OCI-LY3 (cell line): ENCODE results near the gene NLRC5.
A peak's percentile ranks its signal among the peaks of the same experiment; 100 is the strongest.

Experiments used
- H2AFZ ChIP-seq: fragments of 200-600, 300-600 bp; shearing (Covaris generic); 2 replicates; pipeline ENCODE4 v1.6.0; 2014; ENCODE audit warnings: antibody characterized with exemption, low read depth, low read length
- H3K27ac ChIP-seq: fragments of 200-600, 300-600 bp; sonication (generic); 2 replicates; pipeline ENCODE4 v1.5.1; 2014; ENCODE audit warnings: mild to moderate bottlenecking, low read length, moderate library complexity, mixed read lengths
- H3K27me3 ChIP-seq: fragments of 200-600, 300-600 bp; sonication (generic); 2 replicates; pipeline ENCODE4 v1.6.1; 2014; ENCODE audit warnings: low read depth, low read length, mixed read lengths
- H3K36me3 ChIP-seq: fragments of 200-600, 300-600 bp; sonication (generic); replicated peaks from 2 replicates; pipeline ENCODE3; 2014; ENCODE audit warnings: low read depth, low read length, mixed read lengths
- H3K4me1 ChIP-seq: fragments of 300-600, 200-600 bp; sonication (generic); 2 replicates; pipeline ENCODE4 v1.6.1; 2014; ENCODE audit warnings: low read length, mixed read lengths
- H3K4me2 ChIP-seq: fragments of 200-600, 300-600 bp; sonication (generic); 2 replicates; pipeline ENCODE4 v1.6.1; 2014; ENCODE audit warnings: low read length, mixed read lengths
- H3K4me3 ChIP-seq: fragments of 300-600, 200-600 bp; sonication (generic); 2 replicates; pipeline ENCODE4 v1.5.1; 2014; ENCODE audit warnings: antibody characterized with exemption, mild to moderate bottlenecking, low read length, moderate library complexity
- H3K79me2 ChIP-seq: fragments of 300-600, 200-600 bp; shearing (Covaris generic); 2 replicates; pipeline ENCODE4 v1.6.1; 2014; ENCODE audit warnings: mild to moderate bottlenecking, low read length, mixed read lengths
- H3K9ac ChIP-seq: fragments of 300-600, 200-600 bp; shearing (Covaris generic); 2 replicates; pipeline ENCODE4 v1.6.0; 2014; ENCODE audit warnings: mild to moderate bottlenecking, low read length, moderate library complexity
- H3K9me3 ChIP-seq: fragments of 200-600, 300-600 bp; shearing (Covaris generic); 2 replicates; pipeline ENCODE4 v1.6.1; 2014; ENCODE audit warnings: low read length, mixed read lengths; ENCODE audit not compliant: insufficient read depth
- H4K20me1 ChIP-seq: fragments of 200-600, 300-600 bp; sonication (generic); 2 replicates; pipeline ENCODE4 v1.6.1; 2016; ENCODE audit warnings: low read length, mixed read lengths; ENCODE audit not compliant: insufficient read depth
- CTCF ChIP-seq: fragments of 200-600, 300-600 bp; sonication (generic); IDR thresholded peaks from 2 replicates; pipeline ENCODE4 v1.5.1; 2014; ENCODE audit warnings: antibody characterized with exemption, low read length, low read depth
- EZH2phosphoT487 ChIP-seq: fragments of 200-600 bp; shearing (Covaris generic); IDR thresholded peaks from 2 replicates; pipeline ENCODE4 v1.6.1; 2018; ENCODE audit warnings: antibody characterized with exemption, mixed run types, low read depth

Gene NLRC5

GRCh38 chr16:56943761-56944375, 45.5 kb upstream of the NLRC5 start:
- Histone ChIP-seq H3K36me3 (peaks cover 68% of the 10 kb centered on the region), H3K4me1 (peaks cover 78% of the 10 kb centered on the region), H3K27ac (peak overlapping the region; percentile 97), H2AFZ (no peak overlapping the region), H3K4me3 (peak overlapping the region; percentile 40), H3K27me3 (no peaks in the 10 kb centered on the region), H3K4me2 (peak overlapping the region; percentile 68), H3K79me2 (peaks cover 31% of the 10 kb centered on the region), H4K20me1 (peaks cover 35% of the 10 kb centered on the region), H3K9me3 (no peaks in the 10 kb centered on the region), H3K9ac (peak overlapping the region; percentile 64)
- TF ChIP-seq CTCF = no peak
- no peak for TF ChIP-seq EZH2phosphoT487

- Histone ChIP-seq H3K9me3 (no peaks in the 10 kb centered on the region), H3K27ac (peak overlapping the region; percentile 97), H3K36me3 (peaks cover 55% of the 10 kb centered on the region), H3K4me2 (peak overlapping the region; percentile 68), H3K27me3 (no peaks in the 10 kb centered on the region), H3K9ac (peak overlapping the region; percentile 64), H3K79me2 (peaks cover 17% of the 10 kb centered on the region), H2AFZ (no peak overlapping the region), H3K4me1 (peaks cover 71% of the 10 kb centered on the region), H3K4me3 (peak overlapping the region; percentile 30), H4K20me1 (peaks cover 22% of the 10 kb centered on the region)
- TF ChIP-seq EZH2phosphoT487 = no peak
- TF ChIP-seq CTCF = no peak
These were observed 44.2 kb upstream of the NLRC5 start for GRCh38 chr16:56944954-56945839.

- Histone ChIP-seq H3K9ac (no peak overlapping the region), H3K4me1 (peaks cover 71% of the 10 kb centered on the region), H2AFZ (no peak overlapping the region), H3K4me3 (no peak overlapping the region), H3K4me2 (no peak overlapping the region), H3K36me3 (peaks cover 49% of the 10 kb centered on the region), H3K79me2 (peaks cover 12% of the 10 kb centered on the region), H4K20me1 (peaks cover 15% of the 10 kb centered on the region), H3K9me3 (no peaks in the 10 kb centered on the region), H3K27ac (peak overlapping the region; percentile 97), H3K27me3 (no peaks in the 10 kb centered on the region)
- no peak for TF ChIP-seq CTCF
- no peak for TF ChIP-seq EZH2phosphoT487
These were observed 43.4 kb upstream of the NLRC5 start for GRCh38 chr16:56945847-56946527.
